Measurements from ENCODE around the gene SP140L.

SP140L gene

DNA sequence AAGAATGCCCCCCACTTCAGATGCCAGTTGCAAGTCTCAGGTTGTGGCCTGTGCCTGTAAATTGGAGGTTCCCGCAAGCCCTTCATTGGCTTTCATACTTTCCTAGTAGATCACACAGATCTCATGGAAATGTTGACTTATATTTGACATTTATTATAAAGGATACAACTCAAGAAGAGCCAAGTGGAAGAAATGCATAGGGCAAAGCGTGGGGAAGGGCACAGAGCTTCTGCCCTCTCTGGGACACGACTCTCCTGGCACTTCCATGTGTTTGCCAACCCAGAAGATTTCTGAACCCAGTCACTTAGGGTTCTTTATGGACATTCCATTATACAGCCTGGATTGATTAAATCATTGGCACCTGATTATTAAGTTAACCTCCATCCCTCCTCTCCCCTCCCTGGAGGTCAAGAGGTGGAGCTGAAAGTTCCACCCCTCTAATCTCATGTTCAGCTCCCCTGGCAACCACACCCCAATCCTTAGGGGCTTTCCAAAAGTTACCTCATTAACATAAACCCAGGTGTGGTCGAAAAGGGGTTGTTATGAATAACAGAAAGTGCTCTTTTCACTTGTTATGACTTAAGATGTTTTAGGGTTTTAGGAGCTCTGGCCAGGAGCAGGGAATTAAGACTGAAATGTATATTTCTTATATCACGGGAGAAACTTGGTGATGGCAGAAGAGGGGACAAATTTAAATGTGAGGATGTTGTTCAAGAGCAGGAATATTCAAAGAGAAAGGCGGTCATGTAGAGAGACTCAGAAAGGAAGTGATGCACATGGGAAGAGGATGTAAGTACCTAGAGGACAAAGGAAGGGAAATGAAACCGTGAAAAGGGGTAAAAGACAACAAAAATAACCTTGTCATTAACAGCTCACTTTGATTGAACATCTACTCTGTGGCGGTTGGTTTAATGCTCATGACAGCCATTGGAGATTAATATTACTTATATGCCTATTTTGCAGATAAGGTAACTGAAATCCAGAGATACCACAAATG lies 120.8 kb downstream of the SP140L start:
- TF ChIP-seq TEAD4 (IDR thresholded peaks at IDR 0.05) (no peak), USF1 (IDR thresholded peaks at IDR 0.05) (no peak), NFIC (IDR thresholded peaks at IDR 0.05) (no peak), FOXM1 (IDR thresholded peaks at IDR 0.05; ENCODE audit: borderline replicate concordance, low read depth) (no peak), CREB1 (IDR thresholded peaks at IDR 0.05; ENCODE audit: low read depth) (no peak), ZBTB7A (IDR thresholded peaks at IDR 0.05; ENCODE audit: low read depth) (no peak), YY1 (IDR thresholded peaks at IDR 0.05; ENCODE audit: low read depth) (no peak), EP300 (IDR thresholded peaks at IDR 0.05; ENCODE audit: borderline replicate concordance) (no peak), RAD21 (IDR thresholded peaks at IDR 0.05; ENCODE audit: low read depth) (no peak), TCF12 (IDR thresholded peaks at IDR 0.05; ENCODE audit: low read depth) (no peak), TAF1 (IDR thresholded peaks at IDR 0.05; ENCODE audit: low read depth) (no peak), EGR1 (IDR thresholded peaks at IDR 0.05) (no peak), CEBPB (IDR thresholded peaks at IDR 0.05) (no peak)
- TF ChIP-seq, protein P1, sequence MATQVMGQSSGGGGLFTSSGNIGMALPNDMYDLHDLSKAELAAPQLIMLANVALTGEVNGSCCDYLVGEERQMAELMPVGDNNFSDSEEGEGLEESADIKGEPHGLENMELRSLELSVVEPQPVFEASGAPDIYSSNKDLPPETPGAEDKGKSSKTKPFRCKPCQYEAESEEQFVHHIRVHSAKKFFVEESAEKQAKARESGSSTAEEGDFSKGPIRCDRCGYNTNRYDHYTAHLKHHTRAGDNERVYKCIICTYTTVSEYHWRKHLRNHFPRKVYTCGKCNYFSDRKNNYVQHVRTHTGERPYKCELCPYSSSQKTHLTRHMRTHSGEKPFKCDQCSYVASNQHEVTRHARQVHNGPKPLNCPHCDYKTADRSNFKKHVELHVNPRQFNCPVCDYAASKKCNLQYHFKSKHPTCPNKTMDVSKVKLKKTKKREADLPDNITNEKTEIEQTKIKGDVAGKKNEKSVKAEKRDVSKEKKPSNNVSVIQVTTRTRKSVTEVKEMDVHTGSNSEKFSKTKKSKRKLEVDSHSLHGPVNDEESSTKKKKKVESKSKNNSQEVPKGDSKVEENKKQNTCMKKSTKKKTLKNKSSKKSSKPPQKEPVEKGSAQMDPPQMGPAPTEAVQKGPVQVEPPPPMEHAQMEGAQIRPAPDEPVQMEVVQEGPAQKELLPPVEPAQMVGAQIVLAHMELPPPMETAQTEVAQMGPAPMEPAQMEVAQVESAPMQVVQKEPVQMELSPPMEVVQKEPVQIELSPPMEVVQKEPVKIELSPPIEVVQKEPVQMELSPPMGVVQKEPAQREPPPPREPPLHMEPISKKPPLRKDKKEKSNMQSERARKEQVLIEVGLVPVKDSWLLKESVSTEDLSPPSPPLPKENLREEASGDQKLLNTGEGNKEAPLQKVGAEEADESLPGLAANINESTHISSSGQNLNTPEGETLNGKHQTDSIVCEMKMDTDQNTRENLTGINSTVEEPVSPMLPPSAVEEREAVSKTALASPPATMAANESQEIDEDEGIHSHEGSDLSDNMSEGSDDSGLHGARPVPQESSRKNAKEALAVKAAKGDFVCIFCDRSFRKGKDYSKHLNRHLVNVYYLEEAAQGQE (IDR thresholded peaks at IDR 0.05; ENCODE audit: low read depth), result no peak
- TF ChIP-seq, protein P2, sequence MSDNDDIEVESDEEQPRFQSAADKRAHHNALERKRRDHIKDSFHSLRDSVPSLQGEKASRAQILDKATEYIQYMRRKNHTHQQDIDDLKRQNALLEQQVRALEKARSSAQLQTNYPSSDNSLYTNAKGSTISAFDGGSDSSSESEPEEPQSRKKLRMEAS (IDR thresholded peaks at IDR 0.05), result no peak

GRCh38 chr2:230449901-230450467 lies 123.0 kb downstream of the SP140L start:
- TF ChIP-seq RAD21 (IDR thresholded peaks at IDR 0.05; ENCODE audit: low read depth) (no peak), EP300 (IDR thresholded peaks at IDR 0.05; ENCODE audit: borderline replicate concordance) (no peak), NFIC (IDR thresholded peaks at IDR 0.05) (no peak)

GRCh38 chr2:230453006-230453405 lies 126.0 kb downstream of the SP140L start:
- TF ChIP-seq ZBTB7A (IDR thresholded peaks at IDR 0.05; ENCODE audit: low read depth), result no peak
- TF ChIP-seq TAF1 (IDR thresholded peaks at IDR 0.05; ENCODE audit: low read depth), result no peak
- TF ChIP-seq CEBPB (IDR thresholded peaks at IDR 0.05), result no peak
- no peak for TF ChIP-seq RAD21 (IDR thresholded peaks at IDR 0.05; ENCODE audit: low read depth)
- TF ChIP-seq YY1 (IDR thresholded peaks at IDR 0.05; ENCODE audit: low read depth), result no peak
- TF ChIP-seq NFIC (IDR thresholded peaks at IDR 0.05), result no peak
- TF ChIP-seq TCF12 (IDR thresholded peaks at IDR 0.05; ENCODE audit: low read depth), result no peak
- no peak for TF ChIP-seq CREB1 (IDR thresholded peaks at IDR 0.05; ENCODE audit: low read depth)
- no peak for TF ChIP-seq TEAD4 (IDR thresholded peaks at IDR 0.05)
